Measurements from ENCODE around the gene ARPP21. TPM values are rescaled to one million over a fixed set of nuclear protein-coding genes. Genes with fewer than 3 reads are reported as not detected.

ARPP21 gene
- total RNA-seq, 1 experiment from 2014 or later, result not detected

- no peaks in the 10 kb centered on the region for H3K36me3 Mint-ChIP-seq
- H3K27ac Mint-ChIP-seq, result no peak overlapping the region
- ATAC-seq (0 out of 2 replicates have a peak, but pooled peaks have one; percentile 24), DNase-seq (ENCODE audit: low spot score) (no peak)
- H3K4me3 Mint-ChIP-seq, result no peak overlapping the region
- H3K27me3 Mint-ChIP-seq (ENCODE audit: low read depth), result no peaks in the 10 kb centered on the region
- POLR2A ChIA-PET, result no interaction called here
- no peaks in the 10 kb centered on the region for H3K9me3 Mint-ChIP-seq
- TF ChIP-seq ZNF416 (CRISPR knock-in tag; IDR thresholded peaks at IDR 0.05), result no peak
- TF ChIP-seq HMGXB4 (CRISPR knock-in tag; IDR thresholded peaks at IDR 0.05), result no peak
- no peak for TF ChIP-seq ARID4B (CRISPR knock-in tag; IDR thresholded peaks at IDR 0.05; ENCODE audit: borderline replicate concordance)
- no peak for TF ChIP-seq RORB (CRISPR knock-in tag; IDR thresholded peaks at IDR 0.05)
- no peak for TF ChIP-seq E2F5 (CRISPR knock-in tag; IDR thresholded peaks at IDR 0.05)
- no peak for TF ChIP-seq CDX4 (CRISPR knock-in tag; IDR thresholded peaks at IDR 0.05; ENCODE audit: borderline replicate concordance)
- TF ChIP-seq ATF3 (CRISPR knock-in tag; conservative IDR thresholded peaks at IDR 0.05), result no peak
- no peak for TF ChIP-seq NFYB (CRISPR knock-in tag; conservative IDR thresholded peaks at IDR 0.05; ENCODE audit: low read depth)
- CTCF ChIA-PET, result no interaction called here
- H3K4me1 Mint-ChIP-seq, result 0 out of 2 replicates have a peak, but pooled peaks cover 2% of the 10 kb centered on the region
Observed at GRCh38 chr3:35648347-35648746, 9.0 kb downstream of the ARPP21 start.

- Mint-ChIP-seq H3K27ac (no peak overlapping the region), H3K4me3 (no peak overlapping the region), H3K9me3 (no peaks in the 10 kb centered on the region), H3K36me3 (no peaks in the 10 kb centered on the region), H3K27me3 (ENCODE audit: low read depth) (no peaks in the 10 kb centered on the region), H3K4me1 (0 out of 2 replicates have a peak, but pooled peaks cover 2% of the 10 kb centered on the region)
- POLR2A ChIA-PET, result no interaction called here
- DNase-seq (ENCODE audit: low spot score), result no peak
- no peak for ATAC-seq
- CTCF ChIA-PET, result no interaction called here
- no peak for TF ChIP-seq PRRX2 (CRISPR knock-in tag; IDR thresholded peaks at IDR 0.05)
- no peak for TF ChIP-seq CDX4 (CRISPR knock-in tag; IDR thresholded peaks at IDR 0.05; ENCODE audit: borderline replicate concordance)
- TF ChIP-seq PRDM15 (CRISPR knock-in tag; IDR thresholded peaks at IDR 0.05), result no peak
- no peak for TF ChIP-seq TP53 (CRISPR knock-in tag; IDR thresholded peaks at IDR 0.05)
- no peak for TF ChIP-seq TEAD1 (CRISPR knock-in tag; IDR thresholded peaks at IDR 0.05)
- no peak for TF ChIP-seq ETV6 (CRISPR knock-in tag; IDR thresholded peaks at IDR 0.05)
- TF ChIP-seq ESRRA (CRISPR knock-in tag; IDR thresholded peaks at IDR 0.05; ENCODE audit: borderline replicate concordance), result no peak
- TF ChIP-seq EMX1 (CRISPR knock-in tag; IDR thresholded peaks at IDR 0.05), result no peak
- no peak for TF ChIP-seq ZNF512 (CRISPR knock-in tag; IDR thresholded peaks at IDR 0.05; ENCODE audit: borderline replicate concordance)
- no peak for TF ChIP-seq ZNF671 (CRISPR knock-in tag; IDR thresholded peaks at IDR 0.05)
- no peak for TF ChIP-seq ZNF423 (CRISPR knock-in tag; IDR thresholded peaks at IDR 0.05)
- TF ChIP-seq USF2 (CRISPR knock-in tag; IDR thresholded peaks at IDR 0.05), result no peak
- TF ChIP-seq SMAD4 (CRISPR knock-in tag; IDR thresholded peaks at IDR 0.05), result no peak
Observed at GRCh38 chr3:35649405-35649804, 10.1 kb downstream of the ARPP21 start.

Measured in WTC11 (cell line).